Cardiac septum (tissue), 1 donor: Measurements from ENCODE around the gene RNF123. TPM values are rescaled to one million over a fixed set of nuclear protein-coding genes. Genes with fewer than 3 reads are reported as not detected.

Source experiments
- DNase-seq: peaks from one replicate; pipeline ENCODE4 v3.0.0-alpha.2; 2020; ENCODE audit warnings: low spot score
- intact Hi-C: fragments of 100-400 bp; cut with DNase I; formaldehyde crosslinking; loops from one replicate; pipeline ENCODE4 v1.14.0; 2022
- long read RNA-seq: library from polyadenylated mRNA; unstranded; transcript quantifications from one replicate; pipeline ENCODE4 v2.0.0, GENCODE V29; 2021
- total RNA-seq: library from RNA; stranded (reverse); fragmentation: NEBNext Ultra II Directional; extraction: Animal tissue kit (Norgen Biotek cat#: 25700); gene quantifications from one replicate; pipeline ENCODE4 v1.2.1, GENCODE V29; 2021
- donor health status: DM: no; HTN: no; CAD: no.

RNF123 gene
- total RNA-seq: 59.4 TPM
- long read RNA-seq, full-length matches to known transcripts: 9 of 81 reads
- long read RNA-seq, partial matches to known transcripts: 30 of 81 reads
- long read RNA-seq, other reads (novel, unspliced or antisense): 42 of 81 reads

DNA sequence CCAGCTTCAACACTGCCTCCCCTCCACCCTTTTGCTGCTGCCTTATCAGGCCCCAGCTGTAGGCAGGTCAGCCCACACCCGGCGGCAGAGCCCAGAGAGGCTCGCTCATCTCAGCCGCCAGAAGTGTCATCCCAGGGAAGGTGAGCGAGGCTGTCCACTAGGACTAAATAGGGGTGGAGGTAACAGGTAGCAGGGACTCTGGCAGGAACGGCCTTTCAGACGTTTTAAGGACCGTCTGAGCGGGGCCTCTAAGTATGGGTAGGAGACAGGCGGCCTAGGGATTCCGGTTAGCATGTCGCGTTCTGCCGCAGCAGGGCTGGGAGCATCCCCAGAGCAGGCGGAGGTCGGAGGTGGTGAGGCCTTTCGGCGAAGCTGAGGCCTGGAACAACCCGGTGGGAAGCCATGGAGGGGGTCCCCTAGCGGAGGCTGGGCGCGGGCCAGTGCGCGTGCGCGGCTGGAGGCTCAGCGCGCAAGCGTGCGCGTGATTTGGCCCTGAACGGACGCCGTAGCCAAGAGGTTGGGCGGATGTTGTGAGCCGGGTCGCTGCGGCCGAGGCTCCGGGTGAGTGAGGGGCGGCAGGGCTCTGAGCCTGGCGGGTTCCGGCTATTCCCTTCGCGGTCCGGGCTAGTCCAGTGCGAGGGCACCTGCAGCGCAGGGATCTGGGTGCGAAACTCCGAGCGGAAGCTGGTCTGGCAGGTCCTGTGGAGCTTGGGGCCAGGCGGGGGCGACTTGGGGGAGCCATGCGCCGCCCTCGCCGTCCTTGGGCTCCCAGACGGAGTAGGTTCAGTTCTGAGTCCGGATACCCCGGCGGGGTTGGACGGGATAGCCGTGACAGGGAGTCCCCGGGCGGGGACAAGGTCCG is at the start of gene RNF123, which contains the start of gene MST1:
Gene RNF123 (plus strand): TSS at position 512 of the 862 bp plus-strand sequence. CDS start 1,609 bp downstream, outside the sequence.
Gene MST1 (minus strand): TSS at position 429 of the 862 bp plus-strand sequence. CDS start 783 bp downstream, outside the sequence.
- DNase-seq: peak; percentile 95
- intact Hi-C loops: no loop called here

DNA sequence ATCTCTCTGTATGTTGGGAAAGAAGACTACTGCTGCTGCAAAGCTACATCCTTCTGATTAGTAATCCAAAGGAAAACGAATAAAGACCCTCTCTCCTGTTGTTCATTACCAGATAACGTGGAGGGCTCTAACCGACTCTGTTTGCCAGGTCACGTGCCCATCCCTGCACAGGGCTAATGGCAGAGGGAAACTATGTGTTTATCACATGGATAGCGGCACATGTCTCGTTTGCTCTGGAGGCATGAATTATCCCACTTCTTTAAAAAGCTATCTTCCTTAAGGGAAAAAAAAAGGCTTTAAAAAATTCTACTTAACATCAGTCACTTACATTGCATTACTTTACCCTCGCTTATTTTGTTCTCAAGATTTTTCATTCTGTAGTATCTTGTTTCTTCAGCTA is 48.1 kb upstream of the RNF123 start:
- intact Hi-C loops: no loop called here
- no peak for DNase-seq

DNA sequence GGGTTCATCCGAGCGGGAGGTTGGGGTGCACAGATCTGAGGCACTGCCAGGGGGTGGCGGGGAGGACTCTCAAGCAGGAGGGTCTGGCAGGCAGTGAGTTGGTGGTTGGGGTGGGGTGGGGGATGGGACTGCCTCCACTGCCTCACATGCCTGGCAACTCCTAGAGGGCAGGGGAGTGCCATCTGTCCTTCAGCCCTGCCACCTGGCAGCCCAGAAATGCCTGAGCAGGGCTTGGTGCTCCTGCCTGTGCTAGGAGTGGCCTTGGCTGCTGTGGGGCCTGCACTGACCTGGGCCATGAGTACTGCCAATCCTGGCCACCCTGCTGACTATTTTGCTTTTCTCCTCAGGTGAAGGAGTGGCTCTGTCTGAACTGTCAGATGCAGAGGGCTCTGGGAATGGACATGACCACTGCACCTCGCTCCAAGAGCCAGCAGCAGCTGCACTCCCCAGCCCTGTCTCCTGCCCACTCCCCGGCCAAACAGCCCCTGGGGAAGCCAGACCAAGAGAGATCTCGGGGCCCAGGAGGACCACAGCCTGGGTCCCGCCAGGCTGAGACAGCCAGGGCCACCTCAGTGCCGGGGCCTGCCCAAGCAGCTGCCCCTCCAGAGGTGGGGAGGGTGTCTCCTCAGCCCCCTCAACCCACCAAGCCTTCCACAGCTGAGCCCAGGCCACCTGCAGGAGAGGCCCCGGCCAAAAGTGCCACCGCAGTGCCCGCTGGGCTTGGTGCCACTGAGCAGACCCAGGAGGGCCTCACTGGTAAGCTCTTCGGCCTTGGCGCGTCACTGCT is 47.2 kb upstream of the RNF123 start:
- intact Hi-C loops: no loop called here
- no peak for DNase-seq

DNA sequence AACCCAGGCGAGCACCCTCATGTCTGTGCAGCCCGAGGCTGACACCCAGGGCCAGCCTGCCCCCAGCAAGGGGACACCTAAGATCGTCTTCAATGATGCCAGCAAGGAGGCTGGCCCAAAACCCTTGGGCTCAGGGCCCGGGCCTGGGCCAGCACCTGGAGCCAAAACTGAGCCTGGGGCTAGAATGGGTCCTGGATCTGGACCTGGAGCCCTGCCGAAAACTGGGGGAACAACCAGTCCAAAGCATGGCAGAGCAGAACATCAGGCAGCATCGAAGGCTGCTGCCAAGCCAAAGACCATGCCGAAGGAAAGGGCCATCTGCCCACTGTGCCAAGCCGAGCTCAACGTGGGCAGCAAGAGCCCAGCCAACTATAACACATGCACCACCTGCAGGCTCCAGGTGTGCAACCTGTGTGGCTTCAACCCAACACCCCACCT is 46.6 kb upstream of the RNF123 start:
- no peak for DNase-seq
- intact Hi-C loops: no loop called here

DNA sequence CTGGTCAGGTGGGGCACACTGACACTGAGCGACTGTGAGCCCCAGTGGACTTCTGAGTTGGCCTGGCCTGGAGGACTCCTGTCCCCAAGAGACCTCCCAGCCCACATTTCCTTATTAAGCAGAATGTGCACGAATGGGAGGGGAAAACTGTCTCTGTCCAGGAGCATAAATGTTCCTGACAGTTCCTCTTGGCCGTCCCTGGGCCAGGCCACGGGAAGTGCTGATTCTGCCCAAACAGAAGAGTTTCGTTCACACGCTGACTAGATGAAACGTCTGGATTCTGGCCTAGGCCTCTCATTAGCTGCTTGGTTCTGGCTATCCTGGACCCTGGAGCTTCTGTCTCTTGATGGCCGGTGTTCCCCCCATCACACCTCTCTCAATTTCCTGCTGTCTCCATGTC is 44.7 kb upstream of the RNF123 start:
- intact Hi-C loops: no loop called here
- DNase-seq: no peak

DNA sequence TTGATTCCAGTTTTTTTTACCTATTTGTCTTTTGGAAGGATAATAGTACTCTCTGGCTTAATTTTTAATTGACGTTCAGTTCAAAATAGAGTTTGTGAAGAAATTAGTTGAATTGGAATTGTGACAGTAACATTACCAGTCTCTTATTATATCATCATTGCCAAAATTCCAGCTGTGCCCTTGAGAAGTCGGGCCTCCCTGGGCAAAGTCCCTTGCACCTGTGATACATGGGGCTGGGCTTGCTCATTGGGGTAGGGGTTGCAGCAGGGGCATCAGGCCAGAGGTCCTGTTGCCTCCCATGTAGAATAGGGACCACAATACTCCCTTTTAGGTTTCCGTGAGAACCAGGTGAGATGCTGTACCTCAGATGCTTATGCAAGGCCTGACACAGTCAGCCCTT is 43.1 kb upstream of the RNF123 start:
- intact Hi-C loops: no loop called here
- no peak for DNase-seq

DNA sequence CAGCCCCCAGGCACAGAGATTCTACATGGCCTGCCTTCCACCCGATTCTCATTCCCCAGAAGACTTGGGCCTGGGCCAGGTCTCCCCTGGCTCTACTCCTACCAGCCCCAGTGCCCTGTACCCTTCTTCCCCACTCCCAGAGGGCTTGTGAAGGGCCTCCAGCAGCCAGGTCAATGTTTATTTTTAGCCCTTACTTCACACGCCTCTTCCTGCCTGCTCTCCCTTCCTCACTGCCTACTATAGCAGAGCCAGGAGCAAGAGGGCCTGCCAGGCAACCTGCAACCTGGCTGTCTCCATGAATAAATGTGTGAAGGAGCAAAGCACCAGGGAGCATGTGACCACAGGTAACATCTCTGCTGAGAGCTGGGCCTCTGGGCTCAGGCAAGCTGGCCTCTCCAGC is 41.6 kb upstream of the RNF123 start:
- intact Hi-C loops: no loop called here
- DNase-seq: no peak

DNA sequence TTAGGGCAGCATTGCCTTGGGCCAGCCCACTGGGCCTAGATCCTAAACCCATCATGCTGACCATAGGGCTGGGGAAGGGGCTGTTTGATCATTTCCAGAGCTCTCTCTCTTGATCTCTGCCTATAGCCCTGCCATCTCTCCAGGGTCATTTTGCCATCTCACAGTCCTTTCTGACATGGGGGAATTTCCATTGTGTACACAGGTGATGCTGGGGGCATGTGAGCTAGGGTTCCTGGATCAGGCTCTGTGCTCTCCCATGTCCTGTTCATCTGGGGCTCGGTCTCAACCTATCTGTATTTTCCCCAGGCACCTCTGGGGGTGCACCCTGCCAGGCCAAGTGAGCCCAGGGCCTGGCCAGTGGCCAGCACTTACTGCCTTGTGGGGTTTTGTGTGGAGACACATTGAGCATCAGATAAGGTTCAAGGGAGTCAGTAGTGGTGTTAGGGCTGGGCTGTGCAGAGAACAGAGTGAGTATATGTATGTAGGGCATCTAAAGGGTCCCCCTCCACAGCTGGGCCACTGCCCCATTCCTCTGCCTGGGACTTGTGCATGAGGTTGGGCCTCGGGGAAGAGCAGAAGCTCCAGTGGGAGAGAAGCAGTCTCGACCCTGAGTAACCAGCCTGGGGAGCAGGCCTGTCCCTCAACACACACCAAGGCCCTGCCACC is 40.9 kb upstream of the RNF123 start:
- intact Hi-C loops: no loop called here
- DNase-seq: no peak

DNA sequence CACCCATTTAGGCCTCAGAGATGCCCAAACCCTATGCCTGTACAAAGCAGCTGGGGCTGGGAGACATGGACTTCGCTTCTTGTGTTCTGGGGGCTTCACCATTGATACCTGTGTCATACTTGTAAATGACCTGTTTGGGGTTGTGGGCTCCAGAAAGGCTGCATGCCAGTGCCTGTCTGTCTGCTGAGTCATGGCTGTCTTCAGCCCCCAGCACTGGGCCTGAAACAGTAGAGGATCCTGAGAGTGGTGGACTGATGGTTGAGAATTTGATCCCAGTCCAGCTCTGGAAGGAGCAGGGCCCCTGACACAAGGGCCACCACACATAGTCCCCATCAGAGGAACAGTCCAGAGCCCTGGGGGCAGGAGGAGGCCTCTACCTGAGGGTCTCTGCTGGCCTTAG is 39.8 kb upstream of the RNF123 start:
- no peak for DNase-seq
- intact Hi-C loops: no loop called here

DNA sequence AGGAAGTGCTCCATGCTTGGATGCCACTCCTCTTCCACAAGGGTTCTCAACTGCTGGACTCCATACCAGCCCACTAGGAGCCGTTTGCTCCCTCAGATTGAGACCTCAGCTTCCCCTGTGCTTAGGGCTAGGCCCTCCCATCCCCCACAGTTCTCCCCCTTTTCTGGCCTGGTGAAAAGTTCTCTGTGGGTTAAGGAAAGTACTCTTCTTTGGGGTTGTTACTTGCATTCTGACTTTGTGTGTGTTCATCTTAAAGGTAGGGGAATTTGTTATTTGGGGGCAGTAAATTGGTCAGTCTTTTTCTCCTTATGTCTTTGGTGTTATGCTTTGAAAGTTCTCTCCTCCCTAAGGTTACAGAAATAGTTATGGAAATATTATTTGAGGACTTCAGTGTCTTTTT is 39.2 kb upstream of the RNF123 start:
- DNase-seq: no peak
- intact Hi-C loops: no loop called here

DNA sequence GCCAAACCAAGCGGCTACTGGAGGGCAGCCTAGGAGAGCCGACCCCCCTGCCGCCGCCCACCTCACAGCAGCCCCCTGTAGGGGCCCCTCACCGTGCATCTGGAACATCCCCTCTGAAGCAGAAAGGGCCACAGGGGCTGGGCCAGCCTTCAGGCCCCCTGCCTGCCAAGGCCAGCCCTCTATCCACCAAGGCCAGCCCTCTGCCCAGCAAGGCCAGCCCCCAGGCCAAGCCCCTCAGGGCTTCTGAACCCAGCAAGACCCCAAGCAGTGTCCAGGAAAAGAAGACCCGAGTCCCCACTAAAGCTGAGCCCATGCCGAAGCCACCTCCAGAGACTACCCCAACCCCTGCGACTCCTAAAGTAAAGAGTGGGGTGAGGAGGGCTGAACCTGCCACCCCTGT is 38.7 kb upstream of the RNF123 start:
- no peak for DNase-seq
- intact Hi-C loops: no loop called here

DNA sequence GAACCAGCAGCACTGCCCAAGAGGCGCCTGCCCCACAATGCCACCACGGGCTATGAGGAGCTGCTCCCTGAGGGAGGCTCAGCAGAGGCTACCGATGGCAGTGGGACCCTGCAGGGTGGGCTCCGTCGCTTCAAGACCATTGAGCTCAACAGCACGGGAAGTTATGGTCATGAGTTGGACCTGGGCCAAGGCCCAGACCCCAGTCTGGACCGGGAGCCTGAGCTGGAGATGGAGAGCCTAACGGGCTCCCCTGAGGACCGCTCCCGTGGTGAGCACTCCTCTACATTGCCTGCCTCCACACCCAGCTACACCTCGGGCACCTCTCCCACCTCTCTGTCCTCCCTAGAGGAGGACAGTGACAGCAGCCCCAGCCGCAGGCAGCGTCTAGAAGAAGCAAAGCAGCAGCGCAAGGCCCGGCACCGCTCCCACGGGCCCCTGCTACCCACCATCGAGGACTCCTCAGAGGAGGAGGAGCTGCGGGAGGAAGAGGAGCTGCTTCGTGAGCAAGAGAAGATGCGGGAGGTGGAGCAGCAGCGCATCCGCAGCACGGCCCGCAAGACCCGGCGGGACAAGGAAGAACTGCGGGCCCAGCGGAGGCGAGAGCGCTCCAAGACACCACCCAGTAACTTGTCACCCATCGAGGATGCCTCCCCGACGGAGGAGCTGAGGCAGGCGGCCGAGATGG is 37.0 kb upstream of the RNF123 start:
- intact Hi-C loops: no loop called here
- DNase-seq: no peak

DNA sequence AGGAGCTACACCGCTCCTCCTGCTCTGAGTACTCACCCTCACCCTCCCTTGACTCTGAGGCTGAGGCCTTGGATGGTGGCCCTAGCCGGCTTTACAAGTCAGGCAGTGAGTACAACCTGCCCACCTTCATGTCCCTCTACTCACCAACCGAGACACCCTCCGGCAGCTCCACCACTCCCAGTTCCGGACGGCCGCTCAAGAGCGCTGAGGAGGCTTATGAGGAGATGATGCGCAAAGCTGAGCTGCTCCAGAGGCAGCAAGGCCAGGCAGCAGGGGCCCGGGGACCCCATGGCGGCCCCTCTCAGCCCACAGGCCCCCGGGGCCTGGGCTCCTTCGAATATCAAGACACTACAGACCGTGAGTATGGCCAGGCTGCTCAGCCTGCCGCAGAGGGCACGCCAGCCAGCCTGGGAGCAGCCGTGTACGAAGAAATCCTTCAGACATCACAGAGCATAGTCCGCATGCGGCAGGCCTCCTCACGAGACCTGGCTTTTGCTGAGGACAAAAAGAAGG is 36.4 kb upstream of the RNF123 start:
- intact Hi-C loops: no loop called here

DNA sequence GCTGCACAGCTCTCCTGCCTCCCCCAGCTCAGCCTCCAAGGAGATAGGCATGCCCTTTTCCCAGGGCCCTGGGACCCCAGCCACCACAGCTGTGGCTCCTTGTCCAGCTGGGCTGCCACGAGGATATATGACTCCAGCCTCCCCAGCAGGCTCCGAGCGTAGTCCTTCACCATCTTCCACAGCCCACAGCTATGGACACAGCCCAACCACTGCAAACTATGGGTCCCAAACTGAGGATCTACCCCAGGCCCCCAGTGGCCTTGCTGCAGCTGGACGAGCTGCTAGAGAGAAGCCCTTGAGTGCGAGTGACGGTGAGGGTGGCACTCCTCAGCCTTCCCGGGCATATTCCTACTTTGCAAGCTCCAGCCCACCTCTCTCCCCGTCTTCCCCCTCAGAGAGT is 35.7 kb upstream of the RNF123 start:
- no peak for DNase-seq
- intact Hi-C loops: no loop called here

More for the DNA sequence above, 36.4 kb upstream of the RNF123 start:
- no peak for DNase-seq

DNA sequence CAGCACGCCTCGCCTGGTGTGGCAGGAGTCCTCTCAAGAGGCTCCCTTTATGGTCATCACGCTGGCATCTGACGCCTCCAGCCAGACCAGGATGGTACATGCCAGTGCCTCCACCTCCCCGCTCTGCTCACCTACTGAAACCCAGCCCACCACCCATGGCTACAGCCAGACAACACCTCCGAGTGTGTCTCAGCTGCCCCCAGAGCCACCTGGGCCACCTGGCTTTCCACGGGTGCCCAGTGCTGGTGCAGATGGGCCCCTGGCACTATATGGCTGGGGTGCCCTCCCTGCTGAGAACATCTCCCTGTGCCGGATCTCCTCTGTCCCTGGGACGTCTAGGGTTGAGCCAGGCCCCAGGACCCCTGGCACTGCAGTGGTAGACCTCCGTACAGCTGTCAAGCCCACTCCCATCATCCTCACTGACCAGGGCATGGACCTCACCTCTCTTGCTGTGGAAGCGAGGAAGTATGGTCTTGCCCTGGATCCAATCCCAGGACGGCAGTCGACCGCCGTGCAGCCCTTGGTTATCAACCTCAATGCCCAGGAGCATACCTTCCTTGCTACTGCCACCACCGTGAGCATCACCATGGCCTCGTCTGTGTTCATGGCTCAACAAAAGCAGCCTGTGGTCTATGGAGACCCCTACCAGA is 35.1 kb upstream of the RNF123 start:
- no peak for DNase-seq
- intact Hi-C loops: no loop called here

DNA sequence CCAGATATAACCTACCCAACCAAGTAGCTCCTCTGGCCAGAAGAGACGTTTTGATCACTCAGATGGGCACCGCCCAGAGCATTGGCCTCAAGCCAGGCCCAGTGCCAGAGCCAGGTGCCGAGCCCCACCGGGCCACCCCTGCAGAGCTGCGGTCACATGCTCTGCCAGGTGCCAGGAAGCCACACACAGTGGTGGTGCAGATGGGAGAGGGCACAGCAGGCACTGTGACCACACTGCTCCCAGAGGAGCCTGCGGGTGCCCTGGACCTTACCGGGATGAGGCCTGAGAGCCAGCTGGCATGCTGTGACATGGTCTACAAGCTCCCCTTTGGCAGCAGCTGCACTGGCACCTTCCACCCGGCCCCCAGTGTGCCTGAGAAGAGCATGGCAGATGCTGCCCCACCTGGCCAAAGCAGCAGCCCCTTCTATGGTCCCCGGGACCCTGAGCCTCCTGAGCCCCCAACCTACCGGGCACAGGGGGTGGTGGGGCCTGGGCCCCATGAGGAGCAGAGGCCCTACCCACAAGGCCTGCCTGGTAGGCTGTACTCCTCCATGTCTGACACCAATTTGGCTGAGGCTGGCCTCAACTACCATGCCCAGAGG is 34.3 kb upstream of the RNF123 start:
- DNase-seq: no peak
- intact Hi-C loops: no loop called here

DNA sequence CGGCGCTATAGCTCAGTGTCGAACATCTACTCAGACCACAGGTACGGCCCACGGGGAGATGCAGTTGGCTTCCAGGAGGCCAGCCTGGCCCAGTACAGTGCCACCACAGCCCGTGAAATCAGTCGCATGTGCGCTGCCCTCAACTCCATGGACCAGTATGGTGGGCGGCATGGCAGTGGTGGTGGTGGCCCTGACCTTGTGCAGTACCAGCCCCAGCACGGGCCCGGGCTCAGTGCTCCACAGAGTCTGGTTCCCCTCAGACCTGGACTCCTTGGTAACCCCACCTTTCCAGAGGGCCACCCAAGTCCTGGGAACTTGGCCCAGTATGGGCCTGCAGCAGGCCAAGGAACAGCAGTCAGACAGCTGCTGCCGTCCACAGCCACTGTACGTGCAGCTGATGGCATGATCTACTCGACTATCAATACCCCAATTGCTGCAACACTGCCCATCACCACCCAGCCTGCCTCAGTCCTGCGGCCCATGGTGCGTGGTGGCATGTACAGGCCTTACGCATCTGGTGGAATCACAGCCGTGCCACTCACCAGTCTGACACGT is 33.5 kb upstream of the RNF123 start:
- DNase-seq: no peak
- intact Hi-C loops: no loop called here

DNA sequence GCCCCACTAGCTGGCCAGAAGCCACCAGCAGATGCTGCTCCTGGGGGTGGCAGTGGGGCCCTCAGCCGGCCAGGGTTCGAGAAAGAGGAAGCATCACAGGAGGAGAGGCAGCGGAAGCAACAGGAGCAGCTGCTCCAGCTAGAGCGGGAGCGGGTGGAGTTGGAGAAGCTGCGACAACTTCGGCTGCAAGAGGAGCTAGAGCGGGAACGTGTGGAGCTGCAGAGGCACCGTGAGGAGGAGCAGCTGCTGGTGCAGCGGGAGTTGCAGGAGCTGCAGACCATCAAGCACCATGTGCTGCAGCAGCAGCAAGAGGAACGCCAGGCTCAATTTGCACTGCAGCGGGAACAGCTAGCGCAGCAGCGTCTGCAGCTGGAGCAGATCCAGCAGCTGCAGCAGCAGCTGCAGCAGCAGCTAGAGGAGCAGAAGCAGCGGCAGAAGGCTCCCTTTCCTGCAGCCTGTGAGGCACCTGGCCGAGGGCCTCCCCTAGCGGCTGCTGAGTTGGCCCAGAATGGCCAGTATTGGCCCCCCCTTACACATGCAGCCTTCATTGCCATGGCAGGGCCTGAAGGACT is 32.7 kb upstream of the RNF123 start:
- intact Hi-C loops: no loop called here
- no peak for DNase-seq
